ENCODE results near the gene CDH18.

GRCh38 chr5:19835442-19835841 is 152.6 kb downstream of the CDH18 start:
- TF ChIP-seq CTCF (IDR thresholded peaks at IDR 0.05): no peak
- TF ChIP-seq TCF7L2 (IDR thresholded peaks at IDR 0.05; ENCODE audit: low read depth, low read length): no peak
- TF ChIP-seq SIN3A (IDR thresholded peaks at IDR 0.05; ENCODE audit: borderline replicate concordance, insufficient read depth, low read depth, low read length): no peak
- no peak for TF ChIP-seq POLR2AphosphoS5 (IDR thresholded peaks at IDR 0.05; ENCODE audit: low read depth, low read length)

All from Panc1 (cell line).